Stimulated activated CD8-positive, alpha-beta memory T cell treated with anti-CD3 and anti-CD28 coated beads, Interleukin-12 subunit alpha, Interleukin-12 subunit beta, amount 100 ng/mL, for 24 hours (primary cell): Measurements from ENCODE around the gene CDC42EP1.
"Not testable (repeated sequence)": the region's sequence is repeated elsewhere in the genome, so short reads cannot be mapped to it uniquely, and the experiment has no call there.

ENCODE experiments used
- DNase-seq: peaks from one replicate; pipeline ENCODE4 v3.0.0-alpha.2; 2020; ENCODE audit errors: extremely low read depth

The CDC42EP1 gene

DNA sequence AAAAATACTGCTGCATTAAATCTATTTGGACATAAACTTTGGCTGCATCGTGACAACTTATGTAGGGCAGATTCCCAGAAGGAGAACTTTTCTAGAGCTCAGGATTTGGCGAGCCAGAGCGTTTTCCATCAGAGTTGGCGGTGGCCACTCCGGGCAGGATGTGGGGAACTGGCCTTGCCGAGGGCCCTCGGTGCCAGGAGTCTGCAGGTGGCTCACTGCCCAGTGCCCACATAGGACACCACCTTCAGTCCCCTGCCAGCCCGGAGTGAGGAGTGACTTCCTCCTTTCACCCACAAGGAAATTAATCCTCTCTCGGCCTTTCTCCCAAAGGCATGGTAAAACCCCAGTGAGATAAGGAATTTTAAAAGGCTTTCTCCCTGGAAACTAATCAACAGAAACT, 21.2 kb downstream of the CDC42EP1 start:
- no peak for DNase-seq

DNA sequence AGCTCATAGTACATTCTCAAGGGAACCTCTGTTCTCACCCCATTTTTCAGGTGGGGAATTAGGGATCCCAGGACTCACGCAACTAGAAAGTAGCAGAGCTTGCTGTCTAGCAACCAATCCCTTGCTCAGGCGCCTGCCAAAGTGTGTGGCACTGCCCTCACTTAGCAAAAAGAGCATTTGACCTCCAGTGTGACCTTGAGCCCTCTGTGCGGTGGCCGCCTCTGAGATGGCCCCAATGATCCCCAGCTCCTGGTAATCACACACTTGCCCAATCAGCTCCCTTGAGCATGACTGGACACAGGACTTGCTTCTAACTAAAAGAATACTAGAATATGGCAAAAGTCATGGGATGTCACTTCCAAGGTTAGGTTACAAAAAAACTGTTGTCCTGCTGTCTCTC, 22.2 kb downstream of the CDC42EP1 start:
- no peak for DNase-seq

DNA sequence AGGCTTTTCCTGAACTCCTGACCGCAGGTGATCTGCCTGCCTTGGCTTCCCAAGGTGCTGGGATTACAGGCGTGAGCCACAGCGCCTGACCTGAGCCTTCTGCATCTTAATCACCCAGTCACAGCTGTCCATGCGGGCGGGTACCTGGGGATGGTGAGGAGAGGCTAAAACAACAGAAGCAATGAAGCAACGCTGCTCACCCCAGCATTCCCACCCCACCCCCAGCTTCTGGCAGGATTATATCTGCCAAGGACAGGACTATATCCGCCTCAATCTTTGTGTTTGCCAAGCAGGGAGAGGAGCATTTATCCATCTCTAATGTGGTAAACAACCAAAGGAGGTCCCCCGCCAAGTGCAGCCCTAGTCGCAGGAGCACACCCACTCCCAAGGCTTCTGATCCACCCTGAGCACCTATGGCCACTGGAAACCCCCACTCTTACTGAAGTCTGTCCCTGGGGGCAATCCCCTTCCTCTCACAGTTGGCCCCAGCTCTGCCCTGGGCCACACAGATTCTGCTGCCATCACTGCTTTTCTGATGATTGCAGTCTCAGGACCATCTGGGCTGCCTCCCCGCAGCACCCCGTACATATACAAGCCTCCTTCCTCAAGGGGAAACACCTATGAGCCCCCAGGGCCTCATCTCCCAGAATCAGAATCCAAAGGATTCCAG, 28.4 kb downstream of the CDC42EP1 start:
- DNase-seq: no peak

DNA sequence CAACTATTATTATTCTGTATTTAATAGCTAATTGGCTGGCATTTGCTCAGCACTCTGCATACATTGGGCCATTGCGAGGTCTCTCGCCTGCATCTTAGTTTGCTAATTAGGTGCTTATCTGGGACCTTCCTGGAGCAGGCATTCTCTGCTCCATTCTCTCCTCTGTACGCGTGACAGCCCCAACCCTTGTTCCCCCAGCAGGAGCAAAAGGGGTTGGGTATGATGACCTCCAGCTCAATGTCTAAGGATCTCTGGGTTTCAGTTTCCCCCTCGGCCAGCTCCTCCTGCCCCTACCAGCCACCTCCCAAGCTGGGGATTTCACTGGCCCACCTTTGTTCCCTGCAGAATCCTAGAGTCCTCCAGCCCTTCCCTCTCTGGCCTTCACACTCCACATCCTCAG, 29.4 kb downstream of the CDC42EP1 start:
- DNase-seq: no peak

DNA sequence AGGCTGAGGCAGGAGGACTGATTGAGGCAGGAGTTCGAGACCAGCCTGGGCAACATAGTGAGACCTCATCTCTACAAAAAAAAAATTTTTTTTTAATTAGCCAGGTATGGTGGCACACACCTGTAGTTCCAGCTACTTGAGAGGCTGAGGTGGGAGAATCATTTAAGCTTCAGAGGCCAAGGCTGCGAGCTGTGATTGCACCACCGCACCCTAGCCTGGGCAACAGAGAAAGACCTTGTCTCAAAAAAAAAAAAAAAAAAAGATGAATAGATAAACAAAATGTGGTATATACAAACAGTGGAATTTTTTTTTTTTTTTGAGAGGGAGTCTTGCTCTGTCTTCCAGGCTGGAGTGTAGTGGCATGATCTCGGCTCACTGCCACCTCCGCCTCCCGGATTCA, 30.8 kb downstream of the CDC42EP1 start:
- not testable (repeated sequence) for DNase-seq

DNA sequence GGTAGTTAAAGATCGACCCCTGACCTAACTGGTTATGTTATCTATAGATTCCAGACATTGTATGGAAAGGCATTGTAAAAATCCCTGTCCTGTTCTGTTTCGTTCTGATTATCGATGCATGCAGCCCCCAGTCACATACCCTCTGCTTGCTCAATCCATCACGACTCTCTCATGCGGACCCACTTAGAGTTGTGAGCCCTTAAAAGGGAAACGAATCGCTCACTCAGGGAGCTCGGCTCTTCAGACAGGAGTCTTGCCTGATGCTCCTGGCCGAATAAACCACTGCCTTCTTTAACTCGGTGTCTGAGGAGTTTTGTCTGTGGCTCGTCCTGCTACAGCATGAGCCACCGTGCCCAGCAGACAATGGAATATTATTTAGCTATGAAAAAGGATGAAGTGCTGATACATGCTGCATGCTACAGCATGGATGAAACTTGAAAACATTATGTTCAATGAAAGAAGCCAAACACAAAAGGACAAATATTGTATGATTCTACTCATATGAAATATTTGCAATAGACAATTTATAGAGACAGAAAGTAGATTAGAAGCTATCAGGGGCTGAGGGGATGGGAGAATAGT, 31.6 kb downstream of the CDC42EP1 start:
- no peak for DNase-seq

DNA sequence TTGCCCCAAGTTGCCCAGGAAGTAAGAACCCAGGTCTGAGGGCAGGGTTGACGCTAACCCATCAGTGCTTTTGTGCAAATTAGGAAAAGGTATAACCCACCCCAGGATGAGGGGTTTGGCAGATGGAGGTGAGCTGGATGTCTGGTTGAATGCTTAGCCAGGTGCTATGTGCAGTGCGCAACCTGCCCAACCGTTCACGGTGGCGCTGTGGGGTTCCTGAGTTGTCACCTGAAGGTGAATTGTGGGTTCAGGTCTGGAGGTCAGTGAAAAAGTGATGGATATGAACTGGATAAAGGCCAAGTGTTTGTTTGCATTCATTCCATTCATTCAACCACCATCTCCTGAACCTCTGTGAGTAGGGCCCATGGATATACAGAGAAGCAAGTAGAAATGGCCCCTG, 34.0 kb downstream of the CDC42EP1 start:
- no peak for DNase-seq

DNA sequence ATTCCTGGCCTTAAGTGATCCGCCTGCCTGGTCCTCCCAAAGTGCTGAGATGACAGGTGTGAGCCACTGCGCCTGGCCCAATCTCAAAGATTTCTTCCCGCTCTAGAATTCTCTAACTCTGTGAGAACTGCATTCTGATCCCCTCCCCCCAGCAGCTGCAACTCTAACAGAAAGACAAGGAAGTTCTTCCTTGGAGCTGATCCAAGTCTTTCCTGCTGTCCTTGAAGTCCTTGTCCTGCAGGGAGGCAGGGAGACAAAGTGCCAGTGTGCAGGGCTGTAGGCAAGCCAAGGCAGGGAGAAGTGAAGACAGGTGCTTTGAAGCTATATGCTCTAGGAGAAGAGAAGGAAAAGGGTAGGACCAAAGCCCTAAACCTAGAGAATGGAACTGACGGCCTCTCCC, 38.9 kb downstream of the CDC42EP1 start:
- no peak for DNase-seq

DNA sequence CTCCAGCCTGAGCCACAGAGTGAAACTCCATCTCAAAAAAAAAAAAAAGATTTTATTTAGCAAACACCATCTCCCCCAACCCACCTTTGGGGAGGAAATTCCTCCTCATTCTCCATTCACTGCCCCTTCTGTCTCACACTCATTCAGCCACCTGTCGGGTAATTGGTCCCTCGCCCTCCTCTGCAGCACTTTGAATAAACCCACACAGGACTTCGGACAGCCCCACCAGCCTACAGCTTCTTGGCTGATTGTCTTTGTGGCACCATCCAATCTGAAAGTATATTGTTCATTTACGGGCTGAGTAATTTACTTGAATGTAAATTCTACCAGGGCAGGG, 40.9 kb downstream of the CDC42EP1 start:
- DNase-seq: no peak

DNA sequence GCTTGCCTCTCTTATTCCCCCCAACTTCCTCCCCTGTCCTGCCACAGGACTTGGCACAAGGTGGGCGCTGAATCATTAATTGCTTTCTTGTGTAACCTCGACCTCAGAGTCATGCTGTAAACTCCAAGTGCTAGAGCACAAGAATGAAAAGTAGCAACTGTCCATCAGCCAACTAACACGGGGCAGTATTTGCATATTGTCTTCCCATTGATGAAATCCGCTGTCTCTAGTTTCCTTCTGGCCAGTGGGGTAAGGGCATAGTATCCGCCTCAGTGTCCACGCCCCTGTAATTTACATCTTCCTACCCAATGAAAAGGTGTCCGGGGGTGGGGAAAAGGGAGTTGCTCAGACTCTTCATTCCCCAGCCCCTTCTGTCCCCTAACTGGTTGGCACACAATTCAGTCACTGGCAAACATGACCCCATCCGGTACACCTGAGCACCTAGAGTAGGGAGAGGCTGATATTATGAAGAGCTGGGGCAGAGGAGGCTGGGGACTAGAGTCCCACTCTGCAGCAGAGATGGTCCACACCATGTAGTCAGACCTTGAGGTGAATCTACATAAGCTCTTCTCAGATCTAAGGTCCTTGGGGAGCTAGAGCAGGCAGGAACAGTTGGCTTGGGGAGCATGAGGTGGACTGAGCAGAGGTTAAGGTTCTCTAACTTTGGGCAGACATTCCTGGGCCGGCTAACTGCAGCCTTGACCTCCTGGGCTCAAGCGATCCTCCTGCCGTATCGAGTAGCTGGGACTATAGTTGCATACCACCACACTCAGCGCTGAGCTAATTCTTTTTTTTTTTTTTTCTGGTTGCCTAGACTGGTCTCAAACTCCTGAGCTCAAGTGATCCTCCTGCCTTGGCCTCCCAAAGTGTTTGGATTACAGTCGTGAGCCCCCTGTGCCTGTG, 41.5 kb downstream of the CDC42EP1 start:
- no peak for DNase-seq

DNA sequence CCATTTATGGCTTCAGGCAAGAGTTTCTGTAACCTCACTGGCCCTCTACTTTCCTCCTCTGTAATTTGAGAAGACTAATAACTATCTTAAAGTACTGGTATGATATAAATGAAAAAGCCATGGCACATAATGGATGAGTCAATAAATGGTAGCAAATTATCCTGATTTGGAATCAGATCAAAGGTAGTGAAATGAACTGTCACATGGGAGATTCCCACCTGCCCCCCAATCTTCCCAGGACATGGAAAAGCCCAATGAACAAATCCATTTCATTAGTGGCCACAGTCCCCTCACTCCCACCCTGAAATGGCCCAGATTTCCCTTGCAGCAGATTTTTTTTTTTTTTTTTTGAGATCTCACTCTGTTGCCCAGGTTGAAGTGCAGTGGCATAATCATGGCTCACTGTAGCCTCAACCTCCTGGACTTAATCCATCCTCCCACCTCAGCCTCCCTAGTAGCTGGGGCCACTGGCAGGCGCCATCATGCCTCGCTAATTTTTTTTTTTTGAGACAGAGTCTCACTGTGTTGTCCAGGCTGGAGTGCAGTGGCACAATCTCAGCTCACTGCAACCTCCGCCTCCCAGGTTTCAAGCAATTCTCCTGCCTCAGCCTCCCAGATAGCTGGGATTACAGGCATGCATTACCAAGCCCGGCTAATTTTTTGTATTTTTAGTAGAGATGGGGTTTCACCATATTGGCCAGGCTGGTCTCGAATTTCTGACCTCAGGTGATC, 42.4 kb downstream of the CDC42EP1 start:
- DNase-seq: not testable (repeated sequence)

DNA sequence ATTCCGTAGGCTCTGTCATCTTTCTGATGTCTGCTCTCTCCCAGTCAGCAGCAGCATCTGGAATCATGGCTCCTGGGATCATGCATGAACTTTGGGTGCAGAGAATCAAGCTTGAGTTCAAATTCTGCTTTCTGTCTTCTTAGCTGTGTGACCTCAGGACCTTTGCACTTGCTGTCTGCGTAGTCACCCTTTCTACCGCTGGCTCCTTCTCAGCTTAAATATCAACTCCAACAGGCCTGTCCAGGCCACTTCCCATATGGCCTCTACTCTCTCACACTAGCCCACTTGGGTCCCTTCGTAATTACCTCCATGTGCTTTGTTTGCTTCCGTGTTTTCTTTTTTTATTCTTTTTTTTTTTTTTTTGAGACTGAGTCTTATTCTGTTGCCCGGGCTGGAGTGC, 43.8 kb downstream of the CDC42EP1 start:
- DNase-seq: no peak

DNA sequence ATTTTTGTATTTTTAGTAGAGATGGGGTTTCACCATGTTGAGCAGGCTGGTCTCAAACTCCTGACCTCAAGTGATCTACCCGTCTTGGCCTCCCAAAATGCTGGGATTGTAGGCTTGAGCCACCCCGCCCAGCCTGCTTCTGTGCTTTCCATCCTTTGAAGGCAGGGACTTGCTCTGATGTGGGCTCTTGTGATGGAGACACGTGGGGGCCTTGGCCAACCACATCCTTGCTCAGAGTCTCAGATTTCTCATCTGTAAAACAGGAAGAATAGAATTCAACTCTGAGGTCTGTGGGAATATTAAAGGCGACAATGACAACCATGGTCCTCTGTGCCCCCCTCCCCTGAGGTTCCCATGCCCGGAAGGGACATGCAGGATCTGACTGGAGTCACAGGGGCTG, 44.6 kb downstream of the CDC42EP1 start:
- DNase-seq: no peak

DNA sequence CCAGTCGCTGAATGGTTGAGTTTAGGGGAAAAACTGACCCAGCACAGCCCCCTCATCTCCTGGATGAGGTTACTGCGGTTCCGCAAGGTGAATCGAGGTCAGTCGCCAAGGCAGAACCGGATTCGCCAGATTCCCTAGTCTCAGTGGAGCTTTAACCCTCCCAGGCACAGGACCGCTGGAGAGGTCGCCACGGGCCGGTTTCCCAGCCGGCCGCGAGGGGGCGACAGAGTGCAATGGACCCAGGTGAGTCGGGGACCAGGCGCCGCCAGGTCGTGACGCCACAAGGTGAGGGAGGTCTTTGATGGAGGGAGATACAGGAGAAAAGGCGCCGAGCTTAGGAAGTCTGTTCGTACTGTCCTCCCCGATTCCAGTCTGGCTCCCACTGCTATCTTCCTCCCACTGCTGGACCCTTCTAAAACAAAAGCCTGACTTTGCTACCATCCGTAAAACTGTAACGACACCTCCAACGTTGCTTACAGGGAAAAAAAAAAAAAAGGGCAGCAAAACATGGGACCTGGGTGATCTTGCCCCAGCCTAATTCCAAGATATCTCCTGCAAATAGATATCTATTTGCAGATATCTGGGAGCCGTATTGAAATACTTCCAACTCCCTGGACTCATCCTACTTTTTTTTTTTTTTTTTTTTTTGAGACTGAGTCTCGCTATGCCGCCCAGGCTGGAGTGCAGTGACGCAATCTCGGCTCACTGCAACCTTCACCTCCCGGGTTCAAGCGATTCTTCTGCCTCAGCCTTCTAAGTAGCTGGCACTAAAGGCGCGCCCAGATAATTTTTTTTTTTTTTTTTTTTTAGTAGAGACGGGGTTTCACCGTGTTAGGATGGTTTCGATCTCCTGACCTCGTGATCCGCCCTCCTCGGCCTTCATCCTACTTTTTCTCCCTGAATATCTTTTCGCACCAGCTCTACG, 47.0 kb downstream of the CDC42EP1 start:
- peak; percentile 72 for DNase-seq

DNA sequence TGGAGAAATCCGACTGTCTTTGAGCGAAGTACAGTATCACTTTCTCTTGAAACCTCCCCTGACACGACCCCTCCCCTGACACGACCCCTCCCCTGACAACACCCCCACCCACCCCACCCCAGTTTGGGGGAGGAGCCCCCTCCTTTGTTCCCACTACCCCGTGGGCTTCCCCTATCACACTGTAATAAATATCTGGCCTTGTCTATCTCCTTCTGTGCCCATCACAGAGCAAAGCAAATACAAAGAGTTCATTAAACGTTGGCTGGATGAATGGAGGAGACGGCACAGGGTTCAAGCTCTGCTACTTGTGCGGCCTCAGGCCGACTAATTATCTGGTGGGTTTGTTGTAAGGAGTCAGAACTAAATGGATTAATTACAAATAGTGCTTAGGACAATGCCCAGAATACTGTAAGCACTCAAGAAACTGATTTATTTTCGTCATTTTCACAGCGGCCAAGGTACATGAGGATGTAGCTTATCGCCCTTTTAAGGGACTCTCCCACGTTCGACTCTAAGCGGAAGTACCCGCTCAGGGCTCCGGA, 47.7 kb downstream of the CDC42EP1 start:
- no peak for DNase-seq

DNA sequence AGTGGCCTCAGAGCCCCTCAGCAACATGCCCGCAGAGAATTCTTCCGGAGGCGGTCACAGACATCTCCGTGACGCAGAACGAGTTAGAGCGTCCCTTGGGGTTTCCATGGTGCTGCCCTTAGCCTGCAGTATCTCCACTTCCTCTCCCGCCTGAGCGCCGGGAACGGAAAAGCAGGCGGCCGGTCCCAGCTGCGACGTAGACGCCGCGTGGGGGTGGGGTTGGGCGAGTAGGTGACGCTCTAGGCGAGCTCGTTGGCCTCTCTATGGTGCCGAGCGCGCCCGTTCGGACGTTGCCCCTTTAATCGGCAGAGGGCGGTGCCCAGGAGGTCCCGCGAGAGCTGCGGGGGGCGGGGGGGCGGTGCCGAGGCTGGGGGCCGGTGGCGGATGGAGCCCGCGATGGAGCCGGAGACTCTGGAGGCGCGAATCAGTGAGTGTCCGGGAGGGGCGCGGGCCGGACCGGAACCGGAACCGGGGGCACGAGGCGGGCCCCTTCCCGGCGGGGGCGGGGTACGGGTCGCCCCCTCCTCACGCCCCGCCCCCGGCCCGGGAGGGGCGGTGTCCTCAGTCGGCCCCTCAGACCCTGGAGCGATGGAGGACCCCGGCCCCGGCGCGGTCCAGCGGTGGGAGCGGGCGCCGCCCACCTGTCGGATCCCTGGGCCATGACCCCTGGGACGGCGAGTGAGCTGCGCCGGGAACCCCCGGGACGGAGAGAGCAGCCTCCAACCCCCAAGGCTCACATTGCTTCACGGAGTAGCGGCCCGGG, 48.4 kb downstream of the CDC42EP1 start, which contains the start of gene GGA1:
Gene GGA1, plus strand, starts transcription at position 358 of the 763 bp plus-strand sequence. Its CDS starts 27 bp downstream, at position 385.
- peak; percentile 93 for DNase-seq

DNA sequence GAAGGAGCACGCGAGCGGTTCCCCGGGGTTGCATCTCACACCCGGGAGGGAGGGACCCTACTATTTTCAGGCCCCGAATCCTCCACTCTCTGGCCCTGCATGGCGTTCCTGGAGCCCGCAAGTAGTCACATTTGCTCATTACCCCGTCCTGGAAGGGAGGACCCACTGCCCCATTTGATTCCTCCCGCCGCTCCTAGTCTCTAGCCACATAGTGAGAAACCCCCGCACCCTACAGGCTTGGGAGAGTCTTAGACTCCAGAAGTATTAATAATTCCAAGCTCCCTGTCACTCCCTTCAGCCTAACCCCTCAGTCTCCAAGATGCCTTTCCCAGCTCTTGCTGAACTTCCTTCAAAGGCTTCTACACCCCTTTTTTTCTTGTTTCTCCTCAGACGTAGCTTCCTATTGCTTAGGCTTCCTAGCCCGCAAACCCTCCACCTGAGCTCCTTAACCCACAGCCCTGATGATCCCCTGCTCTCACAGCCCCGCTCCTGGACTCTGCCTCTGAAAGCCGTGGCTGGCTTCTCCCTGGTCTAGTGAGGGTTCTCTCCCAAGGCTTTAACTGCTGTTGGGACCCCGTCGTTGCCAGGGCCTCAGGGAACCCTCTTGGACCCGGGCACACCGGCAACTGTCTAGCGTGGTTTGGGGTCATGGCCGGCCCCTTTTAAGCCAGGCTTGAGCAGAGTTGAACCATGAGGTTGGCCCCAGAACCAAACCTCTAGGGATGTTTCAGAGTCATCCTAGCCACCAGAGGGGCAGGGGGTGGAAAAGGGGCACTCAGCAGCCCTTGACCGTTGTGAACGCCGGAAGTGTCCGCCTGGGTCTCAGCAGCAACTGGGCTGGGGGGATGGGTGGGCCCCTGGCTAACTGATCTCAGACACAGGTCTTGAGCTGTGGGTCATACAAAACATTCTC, 49.2 kb downstream of the CDC42EP1 start:
- DNase-seq: no peak

DNA sequence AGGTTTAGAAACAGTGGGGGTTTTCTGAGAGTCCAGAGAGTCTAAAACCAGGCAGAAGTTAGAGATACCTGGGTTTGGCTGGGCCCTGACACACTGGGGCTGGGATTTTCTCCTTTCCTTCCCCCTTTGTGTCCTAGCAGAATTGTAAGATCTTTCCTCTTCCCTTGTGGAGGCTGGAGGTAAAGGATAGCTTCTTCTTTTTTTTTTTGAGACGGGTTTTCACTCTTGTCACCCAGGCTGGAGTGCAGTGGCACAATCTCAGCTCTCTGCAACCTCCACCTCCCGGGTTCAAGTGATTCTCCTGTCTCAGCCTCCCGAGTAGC, 49.8 kb downstream of the CDC42EP1 start:
- not testable (repeated sequence) for DNase-seq

DNA sequence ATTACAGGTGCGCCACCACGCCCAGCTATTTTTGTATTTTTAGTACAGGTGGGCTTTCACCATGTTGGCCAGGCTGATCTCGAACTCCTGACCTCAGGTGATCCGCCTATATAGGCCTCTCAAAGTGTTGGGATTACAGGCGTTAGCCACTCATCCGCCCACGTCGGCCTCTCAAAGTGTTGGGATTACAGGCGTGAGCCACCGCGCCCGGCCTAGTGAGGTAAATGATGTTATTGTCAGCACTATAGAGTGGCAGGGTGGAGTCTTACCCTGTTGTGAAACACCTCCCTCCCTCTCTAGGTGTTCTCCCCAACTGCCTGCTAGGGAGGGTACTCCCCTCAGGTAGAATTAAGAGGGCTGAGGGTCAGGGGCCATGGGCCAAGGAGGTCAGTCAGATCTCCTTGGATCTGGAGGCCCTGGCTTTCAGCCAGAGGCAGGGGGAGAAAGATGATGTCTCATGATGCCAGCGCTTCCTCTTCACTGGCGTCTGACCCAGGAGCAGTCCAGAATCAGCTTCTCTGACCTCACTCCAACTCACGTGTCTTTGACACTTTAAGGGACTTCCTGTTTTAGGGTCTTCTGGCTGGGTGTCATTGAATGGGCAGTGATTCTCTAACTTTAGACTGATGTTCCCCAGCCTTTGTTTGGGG, 50.3 kb downstream of the CDC42EP1 start:
- DNase-seq: no peak
